ENCODE results near the gene MATN4. TPM values are rescaled to one million over a fixed set of nuclear protein-coding genes. Genes with fewer than 3 reads are reported as not detected.

The MATN4 gene
- total RNA-seq, 4 donors from 2014 or later = 5.6 TPM; not detected in 3

DNA sequence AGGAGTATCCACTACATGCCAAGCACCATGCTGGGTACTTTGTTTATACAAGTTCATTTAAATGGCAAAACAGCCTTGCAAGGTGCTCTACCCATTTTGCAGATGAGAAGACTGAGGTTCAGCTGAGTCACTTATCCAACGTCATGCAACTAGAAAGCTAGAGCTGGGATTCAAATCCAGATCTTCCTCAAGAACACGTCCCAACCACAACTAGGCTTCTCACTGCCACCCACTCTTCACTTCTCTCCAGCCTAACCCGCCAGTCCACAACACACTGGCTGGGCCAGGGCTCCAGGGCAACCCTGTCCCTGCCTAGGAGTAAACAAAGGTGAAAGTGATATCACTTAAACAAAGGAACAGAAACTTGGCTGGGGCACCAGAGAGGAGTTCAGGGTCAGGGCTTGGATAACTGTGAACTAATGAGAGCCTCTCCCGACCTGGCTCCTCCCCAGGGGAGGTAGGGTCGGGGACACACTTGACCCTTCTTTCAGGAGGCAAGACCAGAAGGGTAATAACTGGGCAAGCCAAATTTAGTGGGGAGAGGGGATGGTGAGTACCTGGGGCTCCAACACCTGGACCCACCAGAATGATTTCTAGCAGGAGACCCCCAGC is 32.2 kb upstream of the MATN4 start:
- Histone ChIP-seq H3K27me3 (no peaks in the 10 kb centered on the region), H3K9me3 (no peaks in the 10 kb centered on the region), H3K36me3 (no peaks in the 10 kb centered on the region), H3K4me3 (no peak overlapping the region), H3K4me1 (peaks cover 14 to 29% of the 10 kb centered on the region in 2 donors), H3K27ac (peak overlapping the region; percentile 91 to 97)
- DNase-seq = no peak
- no peak for TF ChIP-seq CTCF (IDR thresholded peaks at IDR 0.05)
- intact Hi-C loops (cut with DNase I; ENCODE audit: low total_unique reads) = no loop called here

GRCh38 chr20:45339799-45340198 is 31.7 kb upstream of the MATN4 start:
- intact Hi-C loops (cut with DNase I; ENCODE audit: low total_unique reads) = no loop called here
- peaks cover 14 to 25% of the 10 kb centered on the region in 2 donors for H3K4me1 ChIP-seq

GRCh38 chr20:45339084-45339483 is 31.0 kb upstream of the MATN4 start:
- no peaks in the 10 kb centered on the region for H3K36me3 ChIP-seq
- H3K27ac ChIP-seq = peak overlapping the region; percentile 91 to 97
- peaks cover 14 to 24% of the 10 kb centered on the region in 2 donors for H3K4me1 ChIP-seq
- H3K9me3 ChIP-seq = no peaks in the 10 kb centered on the region
- no peak overlapping the region for H3K4me3 ChIP-seq
- TF ChIP-seq POLR2A (IDR thresholded peaks at IDR 0.05) = no peak
- TF ChIP-seq CTCF (IDR thresholded peaks at IDR 0.05) = no peak
- intact Hi-C loops (cut with DNase I; ENCODE audit: low total_unique reads) = no loop called here
- no peaks in the 10 kb centered on the region for H3K27me3 ChIP-seq
- no peak for DNase-seq

More at GRCh38 chr20:45339799-45340198, 31.7 kb upstream of the MATN4 start:
- no peak for DNase-seq
- no peaks in the 10 kb centered on the region for H3K9me3 ChIP-seq
- no peaks in the 10 kb centered on the region for H3K27me3 ChIP-seq
- H3K27ac ChIP-seq = peak overlapping the region; percentile 91 to 97
- H3K4me3 ChIP-seq = no peak overlapping the region
- no peaks in the 10 kb centered on the region for H3K36me3 ChIP-seq
- no peak for TF ChIP-seq CTCF (IDR thresholded peaks at IDR 0.05)
- no peak for TF ChIP-seq POLR2A (IDR thresholded peaks at IDR 0.05)

GRCh38 chr20:45338121-45339030 is 30.3 kb upstream of the MATN4 start:
- no peak overlapping the region for H3K4me3 ChIP-seq
- H3K4me1 ChIP-seq = peaks cover 14 to 17% of the 10 kb centered on the region in 2 donors
- no peak for DNase-seq
- intact Hi-C loops (cut with DNase I; ENCODE audit: low total_unique reads) = no loop called here
- H3K9me3 ChIP-seq = no peaks in the 10 kb centered on the region
- no peak for TF ChIP-seq CTCF (IDR thresholded peaks at IDR 0.05)
- TF ChIP-seq POLR2A (IDR thresholded peaks at IDR 0.05) = no peak
- no peaks in the 10 kb centered on the region for H3K27me3 ChIP-seq
- no peaks in the 10 kb centered on the region for H3K36me3 ChIP-seq
- peak overlapping the region; percentile 91 to 97 for H3K27ac ChIP-seq

Measured in uterus (tissue), 4 donors.